OCI-LY1 (cell line): ENCODE measurements around the gene TXNDC17.

ENCODE experiments used
- H2AFZ ChIP-seq: fragments of 200-600 bp; sonication (generic), shearing (Covaris generic); 2 replicates; pipeline ENCODE4 v1.6.0; 2014; ENCODE audit warnings: antibody characterized with exemption, mild to moderate bottlenecking, low read length
- H3F3A ChIP-seq: fragments of 200-600 bp; sonication (generic), shearing (Covaris generic); 2 replicates; pipeline ENCODE4 v1.6.0; 2014; ENCODE audit warnings: mild to moderate bottlenecking, antibody characterized with exemption, low read length, moderate library complexity; ENCODE audit not compliant: insufficient read depth
- H3K27ac ChIP-seq: fragments of 200-600 bp; sonication (generic); 2 replicates; pipeline ENCODE4 v1.5.1; 2014; ENCODE audit warnings: low read length, mixed run types, mild to moderate bottlenecking, low read depth; ENCODE audit not compliant: poor library complexity, severe bottlenecking
- H3K27me3 ChIP-seq: fragments of 200-600 bp; sonication (generic); 2 replicates; pipeline ENCODE4 v1.6.0; 2014; ENCODE audit warnings: antibody characterized with exemption, mild to moderate bottlenecking, low read length, moderate library complexity; ENCODE audit not compliant: insufficient read depth
- H3K36me3 ChIP-seq: fragments of 200-600 bp; sonication (generic); 2 replicates; pipeline ENCODE4 v1.6.1; 2014; ENCODE audit warnings: mild to moderate bottlenecking, antibody characterized with exemption, low read length, moderate library complexity, mixed read lengths; ENCODE audit not compliant: insufficient read depth
- H3K4me1 ChIP-seq: fragments of 200-600 bp; sonication (generic); 2 replicates; pipeline ENCODE4 v1.5.1; 2014; ENCODE audit warnings: mild to moderate bottlenecking, low read length, moderate library complexity; ENCODE audit not compliant: insufficient read depth, severe bottlenecking
- H3K4me2 ChIP-seq: fragments of 200-600 bp; sonication (generic), shearing (Covaris generic); 2 replicates; pipeline ENCODE4 v1.6.1; 2014; ENCODE audit warnings: low read length
- H3K4me3 ChIP-seq: fragments of 200-600 bp; sonication (generic); 2 replicates; pipeline ENCODE4 v1.5.1; 2014; ENCODE audit warnings: low read length, low read depth, mild to moderate bottlenecking, mixed read lengths; ENCODE audit not compliant: poor library complexity, severe bottlenecking
- H3K79me2 ChIP-seq: fragments of 200-600 bp; shearing (Covaris generic); 2 replicates; pipeline ENCODE4 v1.6.1; 2016; ENCODE audit warnings: mixed run types, low read length, mixed read lengths; ENCODE audit not compliant: insufficient read depth
- H3K9ac ChIP-seq: fragments of 200-600 bp; sonication (generic), shearing (Covaris generic); 2 replicates; pipeline ENCODE4 v1.6.1; 2014; ENCODE audit warnings: mild to moderate bottlenecking, low read length, mixed read lengths
- H3K9me2 ChIP-seq: fragments of 200-600 bp; sonication (generic), shearing (Covaris generic); 2 replicates; pipeline ENCODE4 v1.6.1; 2014; ENCODE audit warnings: low read depth, mild to moderate bottlenecking, low read length, mixed read lengths
- H3K9me3 ChIP-seq: fragments of 200-600 bp; shearing (Covaris generic); 2 replicates; pipeline ENCODE4 v1.6.1; 2014; ENCODE audit warnings: low read length, mixed read lengths
- H4K20me1 ChIP-seq: fragments of 200-600 bp; sonication (generic), shearing (Covaris generic); 2 replicates; pipeline ENCODE4 v1.6.0; 2016; ENCODE audit warnings: mild to moderate bottlenecking, low read length; ENCODE audit not compliant: insufficient read depth
- CTCF ChIP-seq: fragments of 200-600 bp; sonication (generic), shearing (Covaris generic); IDR thresholded peaks from 2 replicates; pipeline ENCODE4 v1.5.1; 2017; ENCODE audit warnings: mild to moderate bottlenecking, antibody characterized with exemption, low read length, moderate library complexity, mixed read lengths
- EZH2 ChIP-seq: fragments of 200-600 bp; sonication (generic), shearing (Covaris generic); IDR thresholded peaks from 2 replicates; pipeline ENCODE4 v1.8.0; 2017; ENCODE audit warnings: borderline replicate concordance, mixed run types, mild to moderate bottlenecking, antibody characterized with exemption, low read length, moderate library complexity, mixed read lengths

TXNDC17 gene

DNA sequence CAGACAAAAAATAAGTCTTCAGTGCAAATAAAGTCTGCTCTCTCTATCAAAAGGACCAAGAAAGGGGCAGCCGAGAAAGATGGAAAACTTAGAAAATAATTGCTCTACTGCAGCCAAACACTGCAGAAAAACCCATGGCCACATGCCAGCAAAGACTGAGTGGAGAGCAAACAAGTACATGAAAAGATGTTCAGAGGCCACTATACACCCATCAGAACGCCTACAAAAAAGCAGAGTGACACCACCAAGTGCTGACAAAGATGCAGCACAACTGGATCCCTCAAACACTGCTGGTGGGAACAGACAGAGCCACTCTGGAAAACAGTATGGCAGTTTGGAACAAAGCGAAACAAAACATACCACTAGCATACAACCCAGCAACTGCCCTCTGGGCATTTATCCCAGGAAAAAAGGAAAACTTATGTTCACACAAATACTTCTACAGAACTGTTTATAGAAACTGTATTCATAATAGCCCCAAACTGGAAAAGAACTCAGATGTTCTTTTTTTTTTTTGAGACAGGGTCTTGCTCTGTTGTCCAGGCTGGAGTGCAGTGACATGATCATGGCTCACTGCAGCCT lies 37.0 kb upstream of the TXNDC17 start:
- Histone ChIP-seq H3K36me3 (peaks cover 77% of the 10 kb centered on the region; the same call in 1 of the 2 replicates), H2AFZ (no peak overlapping the region), H3K27me3 (no peaks in the 10 kb centered on the region), H3K79me2 (no peaks in the 10 kb centered on the region), H3K4me1 (peaks cover 14% of the 10 kb centered on the region), H4K20me1 (no peaks in the 10 kb centered on the region), H3K9ac (no peak overlapping the region), H3K4me2 (no peak overlapping the region), H3K9me2 (no peaks in the 10 kb centered on the region), H3K9me3 (no peaks in the 10 kb centered on the region), H3F3A (no peaks in the 10 kb centered on the region), H3K4me3 (no peak overlapping the region), H3K27ac (no peak overlapping the region)
- no peak for TF ChIP-seq EZH2
- TF ChIP-seq CTCF: no peak

DNA sequence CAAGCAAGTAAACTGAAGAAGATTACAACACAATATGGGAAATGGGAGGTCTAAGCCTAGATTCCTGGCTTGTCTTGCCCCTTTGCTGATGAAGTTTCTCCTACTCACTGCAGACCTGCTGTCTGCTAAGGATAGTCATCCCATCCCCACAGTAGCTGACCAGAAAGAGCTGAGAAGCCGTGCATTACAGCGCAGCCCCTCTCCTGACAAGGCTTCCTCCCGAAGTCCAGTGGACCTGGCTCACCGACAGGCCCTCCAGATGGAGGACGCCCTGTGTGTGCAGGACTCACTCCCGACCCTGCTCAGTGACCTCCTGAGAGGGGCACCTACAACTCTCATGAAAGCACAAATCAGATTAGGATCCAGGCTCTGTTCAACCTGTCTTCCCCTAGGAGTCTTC lies 35.7 kb upstream of the TXNDC17 start:
- Histone ChIP-seq H3K79me2 (no peaks in the 10 kb centered on the region), H3K4me2 (no peak overlapping the region), H3F3A (no peaks in the 10 kb centered on the region), H3K36me3 (peaks cover 81% of the 10 kb centered on the region), H3K9me3 (no peaks in the 10 kb centered on the region), H4K20me1 (no peaks in the 10 kb centered on the region), H3K9ac (no peak overlapping the region), H3K27me3 (no peaks in the 10 kb centered on the region), H3K4me1 (peaks cover under 1% of the 10 kb centered on the region), H2AFZ (no peak overlapping the region), H3K27ac (no peak overlapping the region), H3K4me3 (no peak overlapping the region), H3K9me2 (no peaks in the 10 kb centered on the region)
- no peak for TF ChIP-seq EZH2

DNA sequence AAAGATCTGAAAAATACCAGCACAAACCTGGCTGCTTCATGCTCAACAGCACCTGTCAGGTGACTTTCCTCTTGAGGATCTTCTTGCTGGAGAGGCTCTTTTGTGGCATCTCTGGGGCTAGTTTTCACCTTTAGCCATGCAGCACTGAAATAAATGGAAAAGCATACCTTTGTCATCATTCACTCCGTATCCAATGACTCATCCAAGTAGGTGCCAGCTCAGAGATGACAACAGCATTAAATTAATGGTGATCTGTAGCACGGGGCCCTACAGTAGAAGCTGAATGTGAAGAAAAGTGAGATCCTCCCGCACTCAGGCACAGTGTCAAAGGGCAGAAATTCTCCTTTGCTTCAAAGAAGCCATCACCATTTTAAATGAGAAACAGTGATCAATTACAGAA lies 32.5 kb upstream of the TXNDC17 start:
- H3K27me3 ChIP-seq: no peaks in the 10 kb centered on the region
- H3F3A ChIP-seq: no peaks in the 10 kb centered on the region
- no peaks in the 10 kb centered on the region for H4K20me1 ChIP-seq
- no peaks in the 10 kb centered on the region for H3K79me2 ChIP-seq
- no peak overlapping the region for H3K4me2 ChIP-seq
- no peaks in the 10 kb centered on the region for H3K4me1 ChIP-seq
- H3K4me3 ChIP-seq: no peak overlapping the region
- H3K9me2 ChIP-seq: no peaks in the 10 kb centered on the region
- H3K36me3 ChIP-seq: peaks cover 68% of the 10 kb centered on the region
- H3K27ac ChIP-seq: no peak overlapping the region
- TF ChIP-seq EZH2: no peak
- TF ChIP-seq CTCF: no peak
- H3K9me3 ChIP-seq: no peaks in the 10 kb centered on the region
- H2AFZ ChIP-seq: no peak overlapping the region
- H3K9ac ChIP-seq: no peak overlapping the region

- H3K9me2 ChIP-seq: no peaks in the 10 kb centered on the region
- H2AFZ ChIP-seq: no peak overlapping the region
- H3F3A ChIP-seq: no peaks in the 10 kb centered on the region
- H3K27ac ChIP-seq: no peak overlapping the region
- H3K4me3 ChIP-seq: no peak overlapping the region
- TF ChIP-seq EZH2 (no peak), CTCF (no peak)
- H3K4me2 ChIP-seq: no peak overlapping the region
- no peak overlapping the region for H3K9ac ChIP-seq
- H4K20me1 ChIP-seq: no peaks in the 10 kb centered on the region
- H3K4me1 ChIP-seq: no peaks in the 10 kb centered on the region
- H3K9me3 ChIP-seq: no peaks in the 10 kb centered on the region
- peaks cover 66% of the 10 kb centered on the region for H3K36me3 ChIP-seq
- no peaks in the 10 kb centered on the region for H3K27me3 ChIP-seq
- no peaks in the 10 kb centered on the region for H3K79me2 ChIP-seq
Observed at GRCh38 chr17:6610011-6610410, 30.8 kb upstream of the TXNDC17 start.
